ENCODE data around the gene ULK4. TPM values are rescaled to one million over a fixed set of nuclear protein-coding genes. Genes with fewer than 3 reads are reported as not detected.

Gene ULK4
- total RNA-seq, 1 donor from 2014 or later, result 11.2 TPM

- Histone ChIP-seq H3K27ac (no peak overlapping the region), H3K27me3 (no peaks in the 10 kb centered on the region), H3K9me3 (no peaks in the 10 kb centered on the region), H3K36me3 (no peaks in the 10 kb centered on the region), H3K4me3 (no peak overlapping the region), H3K4me1 (no peaks in the 10 kb centered on the region)
- intact Hi-C loops (cut with DNase I), result no loop called here
- ATAC-seq (no peak), DNase-seq (no peak)
- TF ChIP-seq, protein P1, sequence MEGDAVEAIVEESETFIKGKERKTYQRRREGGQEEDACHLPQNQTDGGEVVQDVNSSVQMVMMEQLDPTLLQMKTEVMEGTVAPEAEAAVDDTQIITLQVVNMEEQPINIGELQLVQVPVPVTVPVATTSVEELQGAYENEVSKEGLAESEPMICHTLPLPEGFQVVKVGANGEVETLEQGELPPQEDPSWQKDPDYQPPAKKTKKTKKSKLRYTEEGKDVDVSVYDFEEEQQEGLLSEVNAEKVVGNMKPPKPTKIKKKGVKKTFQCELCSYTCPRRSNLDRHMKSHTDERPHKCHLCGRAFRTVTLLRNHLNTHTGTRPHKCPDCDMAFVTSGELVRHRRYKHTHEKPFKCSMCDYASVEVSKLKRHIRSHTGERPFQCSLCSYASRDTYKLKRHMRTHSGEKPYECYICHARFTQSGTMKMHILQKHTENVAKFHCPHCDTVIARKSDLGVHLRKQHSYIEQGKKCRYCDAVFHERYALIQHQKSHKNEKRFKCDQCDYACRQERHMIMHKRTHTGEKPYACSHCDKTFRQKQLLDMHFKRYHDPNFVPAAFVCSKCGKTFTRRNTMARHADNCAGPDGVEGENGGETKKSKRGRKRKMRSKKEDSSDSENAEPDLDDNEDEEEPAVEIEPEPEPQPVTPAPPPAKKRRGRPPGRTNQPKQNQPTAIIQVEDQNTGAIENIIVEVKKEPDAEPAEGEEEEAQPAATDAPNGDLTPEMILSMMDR (IDR thresholded peaks at IDR 0.05), result no peak
Measured at GRCh38 chr3:41749988-41750387, 211.9 kb downstream of the ULK4 start.

GRCh38 chr3:41746215-41746614 lies 215.7 kb downstream of the ULK4 start:
- intact Hi-C loops (cut with DNase I), result no loop called here
- ATAC-seq (no peak), DNase-seq (no peak)
- no peaks in the 10 kb centered on the region for H3K27me3 ChIP-seq
- H3K27ac ChIP-seq, result no peak overlapping the region
- no peak overlapping the region for H3K4me3 ChIP-seq
- TF ChIP-seq, protein P1 (IDR thresholded peaks at IDR 0.05), result no peak
- no peaks in the 10 kb centered on the region for H3K9me3 ChIP-seq
- no peaks in the 10 kb centered on the region for H3K4me1 ChIP-seq
- no peaks in the 10 kb centered on the region for H3K36me3 ChIP-seq

DNA sequence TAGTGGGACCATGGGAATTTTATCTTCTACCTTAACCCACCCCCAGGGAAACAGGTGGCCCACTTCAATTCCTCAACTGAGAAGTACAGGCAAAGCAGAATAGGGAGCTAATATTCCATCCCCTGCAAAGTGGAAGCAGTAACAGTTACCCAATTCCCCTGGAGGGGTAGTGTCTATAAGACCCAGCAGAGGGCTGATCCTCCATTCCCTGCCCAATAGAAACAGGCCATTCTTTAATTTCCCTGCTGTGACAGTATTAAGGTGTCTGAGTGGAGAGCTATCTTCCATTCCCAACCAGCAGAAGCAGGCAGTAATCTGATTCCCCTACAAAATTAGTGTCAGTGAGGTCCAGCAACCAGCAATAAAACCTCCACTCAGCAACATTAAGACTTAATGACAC lies 219.8 kb downstream of the ULK4 start:
- intact Hi-C loops (cut with DNase I), result no loop called here
- ATAC-seq (no peak), DNase-seq (no peak)
- Histone ChIP-seq H3K4me1 (no peaks in the 10 kb centered on the region), H3K27me3 (no peaks in the 10 kb centered on the region), H3K4me3 (no peak overlapping the region), H3K9me3 (no peaks in the 10 kb centered on the region), H3K36me3 (no peaks in the 10 kb centered on the region), H3K27ac (no peak overlapping the region)
- TF ChIP-seq, protein P1 (IDR thresholded peaks at IDR 0.05), result no peak

- Histone ChIP-seq H3K27ac (no peak overlapping the region), H3K9me3 (no peaks in the 10 kb centered on the region), H3K36me3 (no peaks in the 10 kb centered on the region), H3K4me3 (no peak overlapping the region), H3K4me1 (no peaks in the 10 kb centered on the region), H3K27me3 (no peaks in the 10 kb centered on the region)
- TF ChIP-seq, protein P1 (IDR thresholded peaks at IDR 0.05), result no peak
- ATAC-seq, result no peak
- intact Hi-C loops (cut with DNase I), result no loop called here
- no peak for DNase-seq
Measured at GRCh38 chr3:41740374-41740886, 221.5 kb downstream of the ULK4 start.

DNA sequence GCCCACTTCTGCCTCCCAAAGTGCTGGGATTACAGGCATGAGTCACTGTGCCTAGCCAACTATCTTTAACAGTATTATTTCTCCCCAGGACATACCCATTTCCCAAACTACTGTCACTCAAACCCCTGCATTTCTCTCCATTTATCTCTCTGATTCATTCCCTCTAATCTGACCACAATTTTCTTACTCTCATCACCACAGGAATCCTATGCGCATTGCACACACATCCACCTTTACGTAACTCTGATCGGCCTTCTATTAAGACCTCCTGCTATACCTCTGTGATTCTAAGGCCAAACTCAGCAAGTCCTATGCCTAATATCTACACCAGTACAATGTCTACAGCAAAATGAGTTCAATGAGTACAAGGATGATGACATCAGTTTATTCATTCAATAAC lies 235.0 kb downstream of the ULK4 start:
- Histone ChIP-seq H3K27me3 (no peaks in the 10 kb centered on the region), H3K4me3 (no peak overlapping the region), H3K4me1 (no peaks in the 10 kb centered on the region), H3K36me3 (no peaks in the 10 kb centered on the region), H3K9me3 (no peaks in the 10 kb centered on the region), H3K27ac (no peak overlapping the region)
- DNase-seq (no peak), ATAC-seq (no peak)
- TF ChIP-seq, protein P1 (IDR thresholded peaks at IDR 0.05), result no peak
- intact Hi-C loops (cut with DNase I), result no loop called here

DNA sequence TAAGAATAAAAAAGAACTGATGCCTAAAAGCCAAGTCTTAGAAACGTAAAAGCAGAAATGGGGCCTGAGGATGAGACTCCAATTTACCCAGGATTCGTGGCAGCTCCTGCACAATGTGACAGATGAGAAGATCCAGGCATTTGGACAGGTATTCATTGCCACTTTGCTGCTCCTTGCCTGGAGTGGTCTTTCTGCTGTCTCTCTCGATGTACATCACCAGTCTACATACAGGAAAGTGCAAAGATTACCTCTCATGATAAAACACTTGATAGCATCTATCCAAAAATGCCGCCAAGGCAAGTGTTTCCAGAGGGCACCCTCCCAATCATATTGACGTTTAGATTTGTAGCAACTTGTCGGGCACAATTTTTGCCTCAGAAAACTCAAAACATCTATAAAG lies 244.3 kb downstream of the ULK4 start:
- intact Hi-C loops (cut with DNase I), result no loop called here
- H3K9me3 ChIP-seq, result no peaks in the 10 kb centered on the region
- no peaks in the 10 kb centered on the region for H3K36me3 ChIP-seq
- H3K4me1 ChIP-seq, result no peaks in the 10 kb centered on the region
- TF ChIP-seq, protein P1 (IDR thresholded peaks at IDR 0.05), result no peak
- no peak for ATAC-seq
- DNase-seq, result no peak
- H3K4me3 ChIP-seq, result no peak overlapping the region
- H3K27ac ChIP-seq, result no peak overlapping the region
- no peaks in the 10 kb centered on the region for H3K27me3 ChIP-seq
